Caki2 (cell line): ENCODE results near the gene EYA4. TPM values are rescaled to one million over a fixed set of nuclear protein-coding genes. Genes with fewer than 3 reads are reported as not detected.
"Not testable (repeated sequence)": the region's sequence is repeated elsewhere in the genome, so short reads cannot be mapped to it uniquely, and the experiment has no call there.

ENCODE experiments used
- DNase-seq: peaks from one replicate; pipeline ENCODE4 v3.0.0-alpha.2; 2015; ENCODE audit warnings: low read depth
- in situ Hi-C: cut with HindIII; loops from 2 replicates; pipeline ENCODE4 v1.10.0; 2016; ENCODE audit warnings: low sequenced_read_pairs, low pct_unique_long_range_greater_than_20kb, mixed read lengths
- total RNA-seq: library from RNA; depleted of rRNA; stranded (reverse); fragments of >200 nt; shearing (Covaris generic); gene quantifications from 2 replicates; pipeline ENCODE4 v1.2.3, GENCODE V29; 2014; ENCODE audit warnings: low replicate concordance

Gene EYA4
- total RNA-seq, 1 experiment from 2014 or later, result 0.17 TPM

GRCh38 chr6:133376743-133377142 is 135.6 kb downstream of the EYA4 start:
- DNase-seq, result no peak
- in situ Hi-C loops, result no loop called here

- in situ Hi-C loops, result no loop called here
- no peak for DNase-seq
Measured at GRCh38 chr6:133377219-133377618, 136.1 kb downstream of the EYA4 start.

- in situ Hi-C loops, result no loop called here
- DNase-seq, result no peak
Measured at GRCh38 chr6:133380047-133380446, 138.9 kb downstream of the EYA4 start.

GRCh38 chr6:133380723-133381122 is 139.6 kb downstream of the EYA4 start:
- no peak for DNase-seq
- in situ Hi-C loops, result no loop called here

- DNase-seq, result no peak
- in situ Hi-C loops, result no loop called here
Measured at GRCh38 chr6:133388731-133389130, 147.6 kb downstream of the EYA4 start.

GRCh38 chr6:133390168-133390567 is 149.0 kb downstream of the EYA4 start:
- in situ Hi-C loops, result no loop called here
- DNase-seq, result no peak

- DNase-seq, result no peak
Measured at GRCh38 chr6:133392015-133392414, 150.9 kb downstream of the EYA4 start.

GRCh38 chr6:133392641-133393040 is 151.5 kb downstream of the EYA4 start:
- DNase-seq, result no peak
- in situ Hi-C loops, result no loop called here

More at GRCh38 chr6:133392015-133392414, 150.9 kb downstream of the EYA4 start:
- in situ Hi-C loops, result no loop called here

GRCh38 chr6:133393891-133394290 is 152.7 kb downstream of the EYA4 start:
- no peak for DNase-seq
- in situ Hi-C loops, result no loop called here

- no peak for DNase-seq
- in situ Hi-C loops, result no loop called here
Measured at GRCh38 chr6:133394630-133395029, 153.5 kb downstream of the EYA4 start.

GRCh38 chr6:133396233-133396983 is 155.3 kb downstream of the EYA4 start:
- in situ Hi-C loops, result no loop called here
- no peak for DNase-seq

- in situ Hi-C loops, result no loop called here
- DNase-seq, result no peak
Measured at GRCh38 chr6:133396984-133397348, 155.8 kb downstream of the EYA4 start.

- in situ Hi-C loops, DNase-seq: not testable (repeated sequence)
Measured at GRCh38 chr6:133397601-133398000, 156.4 kb downstream of the EYA4 start.

- in situ Hi-C loops, result no loop called here
- DNase-seq, result no peak
Measured at GRCh38 chr6:133399426-133399825, 158.3 kb downstream of the EYA4 start.

GRCh38 chr6:133404151-133404550 is 163.0 kb downstream of the EYA4 start:
- DNase-seq, result no peak
- in situ Hi-C loops, result no loop called here

- DNase-seq, result no peak
- in situ Hi-C loops, result no loop called here
Measured at GRCh38 chr6:133404728-133405127, 163.6 kb downstream of the EYA4 start.

GRCh38 chr6:133407320-133408100 is 166.4 kb downstream of the EYA4 start:
- in situ Hi-C loops, result no loop called here
- DNase-seq, result no peak

GRCh38 chr6:133408132-133408531 is 167.0 kb downstream of the EYA4 start:
- DNase-seq, result no peak
- in situ Hi-C loops, result no loop called here

- DNase-seq, result no peak
- in situ Hi-C loops, result no loop called here
Measured at GRCh38 chr6:133408543-133408942, 167.4 kb downstream of the EYA4 start.
